ENCODE measurements around the gene NKX6-1. TPM values are rescaled to one million over a fixed set of nuclear protein-coding genes. Genes with fewer than 3 reads are reported as not detected.

NKX6-1 gene
- total and polyA plus RNA-seq, 2 donors (not counting 1 experiment from before 2014, with no cell fraction given) = 0.17 to 0.47 TPM

GRCh38 chr4:84480082-84480481 is 19.0 kb downstream of the NKX6-1 start:
- Histone ChIP-seq H3K27me3 (ENCODE audit: control insufficient read depth, insufficient read depth, low read length) (peaks cover 27% of the 10 kb centered on the region), H3K4me1 (ENCODE audit: control insufficient read depth, extremely low read depth, insufficient read depth, low read length) (no peaks in the 10 kb centered on the region), H4K20me1 (ENCODE audit: control insufficient read depth, extremely low read depth, insufficient read depth, low read length) (no peaks in the 10 kb centered on the region), H3K9ac (ENCODE audit: insufficient read depth, low read length) (no peak overlapping the region), H2AFZ (ENCODE audit: low read length) (no peak overlapping the region), H3K27ac (ENCODE audit: insufficient read depth, low read length) (no peak overlapping the region), H3K9me3 (ENCODE audit: control insufficient read depth, insufficient read depth, low read depth, low read length) (no peaks in the 10 kb centered on the region), H3K36me3 (ENCODE audit: control insufficient read depth, insufficient read depth, low read length) (no peaks in the 10 kb centered on the region), H3K4me3 (replicated peaks in 1 of 4; ENCODE audit: control extremely low read depth in 1 of 4, insufficient read depth in 1 of 4, low read depth in 3 of 4, low read length in 4 of 4) (no peak overlapping the region), H3K4me2 (ENCODE audit: extremely low read depth, insufficient read depth, low read length) (no peak overlapping the region), H3K79me2 (ENCODE audit: control insufficient read depth, insufficient read depth, low read length) (no peaks in the 10 kb centered on the region)
- no peak for DNase-seq (ENCODE audit: low read depth in 2 of 2)
- TF ChIP-seq EZH2 (IDR thresholded peaks at IDR 0.05; ENCODE audit: low read length, missing control alignments) (no peak), CTCF (conservative IDR thresholded peaks at IDR 0.05 in 1 of 2, IDR thresholded peaks at IDR 0.05 in 1 of 2; ENCODE audit: low read depth in 1 of 2, low read length in 2 of 2) (no peak)

DNA sequence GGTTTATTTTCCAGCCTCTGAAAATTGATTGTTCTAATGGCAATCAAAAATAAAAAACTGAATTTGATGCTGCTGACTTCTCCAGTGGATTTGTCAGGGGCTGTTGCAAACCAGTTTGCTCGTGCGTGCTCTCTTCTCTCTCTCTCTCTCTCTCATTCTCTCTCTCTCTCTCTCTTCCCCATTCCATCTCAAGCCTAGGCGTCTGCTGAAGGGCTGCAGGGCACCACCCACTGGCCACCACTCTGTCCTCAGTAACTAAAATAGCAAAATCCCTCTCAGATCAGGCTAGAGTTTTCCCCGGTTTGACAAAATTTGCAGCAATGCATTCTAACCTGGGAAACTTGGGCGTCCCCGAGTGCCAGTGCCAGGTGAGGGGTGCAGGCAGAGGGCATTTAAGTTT is 19.4 kb downstream of the NKX6-1 start:
- Histone ChIP-seq H3K9me3 (ENCODE audit: control insufficient read depth, insufficient read depth, low read depth, low read length) (no peaks in the 10 kb centered on the region), H3K4me2 (ENCODE audit: extremely low read depth, insufficient read depth, low read length) (no peak overlapping the region), H3K9ac (ENCODE audit: insufficient read depth, low read length) (no peak overlapping the region), H3K79me2 (ENCODE audit: control insufficient read depth, insufficient read depth, low read length) (no peaks in the 10 kb centered on the region), H4K20me1 (ENCODE audit: control insufficient read depth, extremely low read depth, insufficient read depth, low read length) (no peaks in the 10 kb centered on the region), H3K4me3 (replicated peaks in 1 of 4; ENCODE audit: control extremely low read depth in 1 of 4, insufficient read depth in 1 of 4, low read depth in 3 of 4, low read length in 4 of 4) (no peak overlapping the region), H2AFZ (ENCODE audit: low read length) (no peak overlapping the region), H3K27ac (ENCODE audit: insufficient read depth, low read length) (no peak overlapping the region), H3K36me3 (ENCODE audit: control insufficient read depth, insufficient read depth, low read length) (no peaks in the 10 kb centered on the region), H3K27me3 (ENCODE audit: control insufficient read depth, insufficient read depth, low read length) (peaks cover 25% of the 10 kb centered on the region), H3K4me1 (ENCODE audit: control insufficient read depth, extremely low read depth, insufficient read depth, low read length) (no peaks in the 10 kb centered on the region)
- DNase-seq (ENCODE audit: low read depth in 2 of 2) = no peak
- TF ChIP-seq CTCF (conservative IDR thresholded peaks at IDR 0.05 in 1 of 2, IDR thresholded peaks at IDR 0.05 in 1 of 2; ENCODE audit: low read depth in 1 of 2, low read length in 2 of 2) (no peak), EZH2 (IDR thresholded peaks at IDR 0.05; ENCODE audit: low read length, missing control alignments) (no peak)

DNA sequence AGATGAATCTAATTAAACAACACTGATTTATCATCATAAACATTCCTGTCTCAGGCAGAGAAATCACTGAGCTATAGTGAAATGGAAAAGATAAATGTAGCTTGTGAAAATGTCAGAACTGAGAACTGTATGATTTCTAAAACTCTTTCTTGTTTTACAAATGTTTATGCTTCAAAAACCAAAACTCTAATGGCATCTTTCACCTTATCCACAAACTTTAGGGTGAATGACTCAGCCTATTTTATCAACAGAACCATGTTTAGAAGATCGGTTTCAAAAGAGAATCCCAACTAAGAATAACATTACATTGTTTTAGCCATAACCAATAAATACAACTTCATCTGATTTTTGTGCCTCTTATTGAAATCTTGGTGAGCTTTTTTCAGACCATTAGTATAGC is 21.4 kb downstream of the NKX6-1 start:
- no peak for DNase-seq (ENCODE audit: low read depth in 2 of 2)
- Histone ChIP-seq H3K27me3 (ENCODE audit: control insufficient read depth, insufficient read depth, low read length) (peaks cover 7% of the 10 kb centered on the region), H3K9me3 (ENCODE audit: control insufficient read depth, insufficient read depth, low read depth, low read length) (no peaks in the 10 kb centered on the region), H2AFZ (ENCODE audit: low read length) (no peak overlapping the region), H3K4me2 (ENCODE audit: extremely low read depth, insufficient read depth, low read length) (no peak overlapping the region), H3K79me2 (ENCODE audit: control insufficient read depth, insufficient read depth, low read length) (no peaks in the 10 kb centered on the region), H4K20me1 (ENCODE audit: control insufficient read depth, extremely low read depth, insufficient read depth, low read length) (no peaks in the 10 kb centered on the region), H3K27ac (ENCODE audit: insufficient read depth, low read length) (no peak overlapping the region), H3K9ac (ENCODE audit: insufficient read depth, low read length) (no peak overlapping the region), H3K4me1 (ENCODE audit: control insufficient read depth, extremely low read depth, insufficient read depth, low read length) (no peaks in the 10 kb centered on the region), H3K4me3 (replicated peaks in 1 of 4; ENCODE audit: control extremely low read depth in 1 of 4, insufficient read depth in 1 of 4, low read depth in 3 of 4, low read length in 4 of 4) (no peak overlapping the region), H3K36me3 (ENCODE audit: control insufficient read depth, insufficient read depth, low read length) (no peaks in the 10 kb centered on the region)
- TF ChIP-seq EZH2 (IDR thresholded peaks at IDR 0.05; ENCODE audit: low read length, missing control alignments) (no peak), CTCF (conservative IDR thresholded peaks at IDR 0.05 in 1 of 2, IDR thresholded peaks at IDR 0.05 in 1 of 2; ENCODE audit: low read depth in 1 of 2, low read length in 2 of 2) (no peak)

Measured in fibroblast of lung (primary cell).